ENCODE results near the gene COL17A1.

GRCh38 chr10:103985726-103986125 is 100.0 kb downstream of the COL17A1 start:
- no peak for TF ChIP-seq CTCF (IDR thresholded peaks at IDR 0.05; ENCODE audit: low read length)
- TF ChIP-seq EZH2 (optimal IDR thresholded peaks at IDR 0.05; ENCODE audit: low read depth, low read length), result no peak

Measured in MM.1S (cell line).